H1 (cell line): ENCODE results near the gene DNAJB8. TPM values are rescaled to one million over a fixed set of nuclear protein-coding genes. Genes with fewer than 3 reads are reported as not detected.

ENCODE experiments used
- CTCF ChIA-PET: fragments of 300-600 bp; sonication (Branson Sonifier 250); formaldehyde crosslinking; loops from one replicate; lab custom pipeline; 2021; ENCODE audit not compliant: partially characterized antibody; lab: Charles Lee
- POLR2A ChIA-PET: fragments of 300-600 bp; sonication (Branson Sonifier 250); formaldehyde crosslinking; loops from one replicate; lab custom pipeline; 2021; ENCODE audit warnings: inconsistent platforms; ENCODE audit not compliant: partially characterized antibody; lab: Charles Lee
- DNase-seq, 2 experiments: peaks; one replicate each; pipeline versions ENCODE4 v3.0.0 to v3.0.0-alpha.2; 2010 to 2022; ENCODE audit warnings: low spot score in 2 of 2, low read depth in 1 of 2, mixed read lengths in 1 of 2
- FAIRE-seq: peaks from 2 replicates; lab custom pipeline; 2011; peaks lifted over from hg19 to GRCh38; lab: Jason Lieb, UNC
- H2AFZ ChIP-seq: 2 replicates; pipeline ENCODE4 v1.8.1; 2012; ENCODE audit warnings: low read length, inconsistent platforms
- H2AK5ac ChIP-seq: 2 replicates; pipeline ENCODE4 v1.6.1; 2013; ENCODE audit warnings: low read depth, low read length
- H2BK120ac ChIP-seq: replicated peaks from 2 replicates; pipeline ENCODE3; 2013; ENCODE audit warnings: low read depth, low read length, inconsistent platforms
- H2BK12ac ChIP-seq: 2 replicates; pipeline ENCODE4 v1.6.1; 2013; ENCODE audit warnings: low read depth, low read length
- H2BK15ac ChIP-seq: 2 replicates; pipeline ENCODE4 v1.6.1; 2013; ENCODE audit warnings: low read length
- H2BK20ac ChIP-seq: 2 replicates; pipeline ENCODE4 v1.6.1; 2013; ENCODE audit warnings: low read length
- H2BK5ac ChIP-seq: 2 replicates; pipeline ENCODE4 v1.6.1; 2013; ENCODE audit warnings: low read depth, low read length
- H3K14ac ChIP-seq: 2 replicates; pipeline ENCODE4 v1.6.1; 2013; ENCODE audit warnings: inconsistent platforms; ENCODE audit not compliant: insufficient read length
- H3K18ac ChIP-seq: 2 replicates; pipeline ENCODE4 v1.6.1; 2013; ENCODE audit warnings: low read length; ENCODE audit errors: extremely low read depth
- H3K23ac ChIP-seq: 2 replicates; pipeline ENCODE4 v1.6.1; 2013; ENCODE audit warnings: inconsistent platforms; ENCODE audit not compliant: insufficient read length
- H3K23me2 ChIP-seq: 2 replicates; pipeline ENCODE4 v1.6.1; 2013; ENCODE audit warnings: low read depth, low read length
- H3K27ac ChIP-seq: 2 replicates; pipeline ENCODE4 v1.6.1; 2011; ENCODE audit warnings: low read depth, low read length, inconsistent platforms
- H3K27me3 ChIP-seq, 4 experiments: replicated peaks in 1 of 4; 1 replicate in 1 of 4; 2 replicates in 3 of 4; pipeline versions ENCODE4 v1.6.1 to v1.8.1; 2011 to 2013; ENCODE audit warnings: low read length in 3 of 4, mild to moderate bottlenecking in 3 of 4, inconsistent platforms in 2 of 4, mixed read lengths in 2 of 4, moderate library complexity in 1 of 4; ENCODE audit not compliant: control insufficient read depth in 3 of 4, insufficient read depth in 3 of 4; ENCODE audit errors: extremely low read depth in 1 of 4
- H3K36me3 ChIP-seq, 4 experiments: 2 replicates each; pipeline versions ENCODE4 v1.6.1 to v1.8.1; 2011 to 2013; ENCODE audit warnings: mild to moderate bottlenecking in 4 of 4, low read length in 3 of 4, moderate library complexity in 2 of 4, control low read depth in 1 of 4, inconsistent platforms in 1 of 4; ENCODE audit not compliant: insufficient read depth in 4 of 4, control insufficient read depth in 2 of 4
- H3K4ac ChIP-seq: replicated peaks from 2 replicates; pipeline ENCODE3; 2013; ENCODE audit warnings: low read length, low read depth, mixed read lengths, inconsistent platforms; ENCODE audit not compliant: insufficient read length
- H3K4me1 ChIP-seq, 4 experiments: replicated peaks in 1 of 4; 1 replicate in 1 of 4; 2 replicates in 3 of 4; pipeline versions ENCODE4 v1.6.1 to v1.8.1; 2011 to 2013; ENCODE audit warnings: low read length in 3 of 4, inconsistent platforms in 2 of 4, mixed read lengths in 1 of 4; ENCODE audit not compliant: insufficient read depth in 4 of 4, control insufficient read depth in 3 of 4
- H3K4me2 ChIP-seq, 2 experiments: 2 replicates each; pipeline versions ENCODE4 v1.6.1 to v1.8.1; 2011 to 2013; ENCODE audit warnings: low read depth in 2 of 2, low read length in 2 of 2, control low read depth in 1 of 2, inconsistent platforms in 1 of 2, mild to moderate bottlenecking in 1 of 2; ENCODE audit not compliant: insufficient read depth in 1 of 2
- H3K4me3 ChIP-seq, 4 experiments: fragments of 200-600, 300-600 bp in 1 of 4; sonication (generic), shearing (Covaris generic), sonication (Bioruptor Twin) in 1 of 4; 2 replicates each; pipeline versions ENCODE4 v1.5.1 to v1.8.1; 2011 to 2016; ENCODE audit warnings: low read length in 4 of 4, low read depth in 3 of 4, control low read depth in 2 of 4, inconsistent platforms in 2 of 4, mild to moderate bottlenecking in 2 of 4, mixed read lengths in 1 of 4, moderate library complexity in 1 of 4; ENCODE audit not compliant: insufficient read depth in 2 of 4; ENCODE audit errors: extremely low read depth in 1 of 4
- H3K56ac ChIP-seq: replicated peaks from 2 replicates; pipeline ENCODE3; 2013; ENCODE audit warnings: low read depth, mild to moderate bottlenecking, mixed read lengths, low read length, inconsistent platforms; ENCODE audit not compliant: insufficient read length
- H3K79me1 ChIP-seq: 2 replicates; pipeline ENCODE4 v1.6.1; 2013; ENCODE audit warnings: low read depth, low read length, control low read depth
- H3K79me2 ChIP-seq, 2 experiments: 2 replicates each; pipeline versions ENCODE4 v1.6.1 to v1.8.1; 2012 to 2013; ENCODE audit warnings: low read length in 2 of 2, mild to moderate bottlenecking in 2 of 2, inconsistent platforms in 1 of 2; ENCODE audit not compliant: insufficient read depth in 2 of 2, control insufficient read depth in 1 of 2
- H3K9ac ChIP-seq, 4 experiments: replicated peaks in 1 of 4; 1 replicate in 1 of 4; 2 replicates in 3 of 4; pipeline versions ENCODE4 v1.6.1 to v1.8.1; 2011 to 2013; ENCODE audit warnings: low read depth in 3 of 4, low read length in 3 of 4, control low read depth in 2 of 4, mild to moderate bottlenecking in 2 of 4, moderate library complexity in 2 of 4, inconsistent platforms in 1 of 4; ENCODE audit errors: extremely low read depth in 1 of 4
- H3K9me3 ChIP-seq, 2 experiments: 2 replicates each; pipeline versions ENCODE4 v1.6.1 to v1.8.1; 2012 to 2013; ENCODE audit warnings: mild to moderate bottlenecking in 2 of 2, moderate library complexity in 2 of 2, control low read depth in 1 of 2, inconsistent platforms in 1 of 2, low read depth in 1 of 2, low read length in 1 of 2, mixed read lengths in 1 of 2; ENCODE audit not compliant: insufficient read depth in 2 of 2
- H4K20me1 ChIP-seq, 2 experiments: replicated peaks in 1 of 2; 2 replicates each; pipeline versions ENCODE3 to v1.8.1; 2011 to 2013; ENCODE audit warnings: inconsistent platforms in 2 of 2, low read length in 2 of 2, mild to moderate bottlenecking in 1 of 2; ENCODE audit not compliant: insufficient read depth in 2 of 2, control insufficient read depth in 1 of 2
- H4K5ac ChIP-seq: 2 replicates; pipeline ENCODE4 v1.6.1; 2013; ENCODE audit warnings: low read length, low read depth, mixed read lengths, inconsistent platforms; ENCODE audit not compliant: insufficient read length
- H4K8ac ChIP-seq: 2 replicates; pipeline ENCODE4 v1.8.0; 2013; ENCODE audit warnings: mild to moderate bottlenecking, moderate library complexity, low read length, inconsistent platforms; ENCODE audit not compliant: insufficient read depth; ENCODE audit errors: extremely low read depth
- H4K91ac ChIP-seq: replicated peaks from 2 replicates; pipeline ENCODE3; 2013; ENCODE audit warnings: low read length, mixed read lengths, inconsistent platforms; ENCODE audit not compliant: insufficient read length
- CTCF ChIP-seq, 3 experiments: IDR thresholded peaks; 1 replicate in 2 of 3; 2 replicates in 1 of 3; pipeline versions ENCODE4 v1.5.1 to v1.6.1; 2011; ENCODE audit warnings: low read length in 3 of 3, mild to moderate bottlenecking in 3 of 3, inconsistent platforms in 2 of 3, low read depth in 1 of 3, moderate library complexity in 1 of 3; ENCODE audit not compliant: insufficient read depth in 1 of 3; ENCODE audit errors: control extremely low read depth in 1 of 3
- POU5F1 ChIP-seq: IDR thresholded peaks from 2 replicates; pipeline ENCODE4 v1.6.1; 2011; ENCODE audit warnings: low read depth, mild to moderate bottlenecking, low read length, moderate library complexity
- RNF2 ChIP-seq: fragments of 200-900, 300-1000 bp; sonication (generic); IDR thresholded peaks from 2 replicates; pipeline ENCODE4 v1.7.1; 2016; ENCODE audit warnings: borderline replicate concordance, low read depth, mild to moderate bottlenecking, antibody characterized with exemption, low read length; ENCODE audit not compliant: poor library complexity, severe bottlenecking; ENCODE audit errors: missing control alignments
- SAP30 ChIP-seq: fragments of 300-600 bp; sonication (generic); IDR thresholded peaks from 2 replicates; pipeline ENCODE4 v1.7.1; 2012; ENCODE audit warnings: low read length, moderate library complexity, mild to moderate bottlenecking, inconsistent platforms; ENCODE audit not compliant: insufficient read depth, insufficient replicate concordance
- SIRT6 ChIP-seq: IDR thresholded peaks from one replicate; pipeline ENCODE4 v1.7.1; 2012; ENCODE audit warnings: low read length, inconsistent platforms
- SP1 ChIP-seq: IDR thresholded peaks from 2 replicates; pipeline ENCODE4 v1.6.1; 2011; ENCODE audit warnings: low read depth, low read length
- ZNF274 ChIP-seq: IDR thresholded peaks from 2 replicates; pipeline ENCODE4 v1.7.0; 2012; ENCODE audit warnings: low read length, borderline replicate concordance; ENCODE audit errors: extremely low read depth
- WGBS, 2 experiments: shearing (Covaris generic) in 1 of 2; methylation state at CpG; one replicate each; pipeline versions ENCODE4 v1.1.6 to v1.1.7; 2013 to 2015; ENCODE audit warnings: low lambda C conversion rate in 2 of 2, mixed read lengths in 2 of 2, inconsistent platforms in 1 of 2, low coverage in 1 of 2, missing lambda C conversion rate in 1 of 2; ENCODE audit not compliant: insufficient replicate concordance in 2 of 2, insufficient coverage in 1 of 2, insufficient read length in 1 of 2; ENCODE audit errors: extremely low coverage in 1 of 2, missing lambda C conversion rate in 1 of 2; 5-methylcytosine and 5-hydroxymethylcytosine counted together
- polyA plus RNA-seq, 7 experiments: library from polyadenylated mRNA; depleted of rRNA in 3 of 7; stranded (reverse) in 5 of 7; unstranded in 2 of 7; fragments of >200 nt in 5 of 7; fragments of 200-250 nt in 2 of 7; gene quantifications; 1 replicate in 5 of 7; 2 replicates in 1 of 7; 4 replicates in 1 of 7; pipeline versions ENCODE4 v1.2.1 to v1.2.3, GENCODE V29; 2011 to 2013; ENCODE audit warnings: missing spikeins in 2 of 7, mixed read lengths in 2 of 7
- total RNA-seq: library from RNA; stranded (reverse); fragmentation: NEBNext Ultra II Directional; extraction: Animal tissue kit (Norgen Biotek cat#: 25700); gene quantifications from 2 replicates; pipeline ENCODE4 v1.2.1, GENCODE V29; 2021

DNAJB8 gene
- total and polyA plus RNA-seq, 2 of the 8 experiments (the other 6 are each of a cell fraction or from before 2014, with no cell fraction given): not detected

- H3K27me3 ChIP-seq: peaks cover 15 to 51% (median 47%) of the 10 kb centered on the region in 4 experiments
- H3K79me2 ChIP-seq: no peaks in the 10 kb centered on the region
Observed at GRCh38 chr3:128468791-128469527, 2.3 kb upstream of the DNAJB8 start.

More at GRCh38 chr3:128468791-128469527, 2.3 kb upstream of the DNAJB8 start:
- Histone ChIP-seq H3K4me1 (peaks cover 0 to 12% (median 0%) of the 10 kb centered on the region in 4 experiments; a peak in 4 of 7 replicates), H4K91ac (no peak overlapping the region), H2BK120ac (no peak overlapping the region), H2BK5ac (no peak overlapping the region), H3K14ac (no peak overlapping the region), H2BK15ac (no peak overlapping the region), H3K4ac (no peak overlapping the region), H3K4me2 (no peak overlapping the region), H4K20me1 (peaks cover 0 to 4% of the 10 kb centered on the region in 2 experiments), H3K4me3 (no peak overlapping the region), H2BK20ac (no peak overlapping the region), H4K5ac (no peak overlapping the region), H4K8ac (no peak overlapping the region; the same call in 1 of the 2 replicates), H3K23ac (no peak overlapping the region), H3K79me1 (no peaks in the 10 kb centered on the region; the same call in 1 of the 2 replicates), H3K9me3 (no peaks in the 10 kb centered on the region), H3K9ac (no peak overlapping the region), H2AFZ (no peak overlapping the region), H3K18ac (no peak overlapping the region), H2AK5ac (no peak overlapping the region), H3K23me2 (peaks cover 2% of the 10 kb centered on the region; the same call in 1 of the 2 replicates), H3K36me3 (no peaks in the 10 kb centered on the region), H2BK12ac (peak overlapping the region; percentile 60; the same call in 1 of the 2 replicates), H3K27ac (no peak overlapping the region), H3K56ac (no peak overlapping the region)
- ChIA-PET POLR2A (interaction anchor here (0.6 kb wide), 1 partner anchor 244 kb away, joined by 3 read pairs; no protein-coding TSS in a partner anchor), CTCF (interaction anchor here (1.0 to 1.8 kb wide), 5 partner anchors 10 to 215 kb away, joined by 3 to 8 read pairs (median 6); no protein-coding TSS in a partner anchor)
- TF ChIP-seq POU5F1: no peak
- no peak for TF ChIP-seq RNF2
- TF ChIP-seq SIRT6: no peak
- TF ChIP-seq ZNF274: no peak
- no peak for TF ChIP-seq CTCF (IDR thresholded peaks at IDR 0.05; ENCODE audit: control extremely low read depth in 1 of 3, insufficient read depth in 1 of 3, low read depth in 1 of 3, low read length in 3 of 3)
- no peak for TF ChIP-seq SAP30
- TF ChIP-seq SP1: no peak
- WGBS, 2 experiments: 89% methylated on average over 10 of the region's 10 CpGs; no CpG with 5 or more reads in 1 of the 2 experiments
- no peak for FAIRE-seq
- no peak for DNase-seq
